GM18867 (cell line): ENCODE data around the gene PLXNA1.
A peak's percentile ranks its signal among the peaks of the same experiment; 100 is the strongest.

ENCODE experiments used
- ATAC-seq: cut with Tn5 transposase; IDR thresholded peaks from one replicate; pipeline ENCODE4 v1.9.1; 2021; ENCODE audit warnings: mild to moderate bottlenecking, moderate library complexity; ENCODE audit not compliant: unreplicated experiment

PLXNA1 gene

GRCh38 chr3:127015282-127016042, 32.5 kb downstream of the PLXNA1 start:
- ATAC-seq, result peak; percentile 54

- ATAC-seq, result no peak
Observed at GRCh38 chr3:127016043-127016343, 33.1 kb downstream of the PLXNA1 start.

GRCh38 chr3:127016461-127016860, 33.5 kb downstream of the PLXNA1 start:
- ATAC-seq, result no peak

GRCh38 chr3:127017229-127017628, 34.3 kb downstream of the PLXNA1 start:
- ATAC-seq, result no peak

GRCh38 chr3:127017781-127018180, 34.9 kb downstream of the PLXNA1 start:
- no peak for ATAC-seq

- no peak for ATAC-seq
Observed at GRCh38 chr3:127018306-127018828, 35.5 kb downstream of the PLXNA1 start.

GRCh38 chr3:127019449-127019848, 36.5 kb downstream of the PLXNA1 start:
- no peak for ATAC-seq

GRCh38 chr3:127020543-127020942, 37.6 kb downstream of the PLXNA1 start:
- no peak for ATAC-seq

GRCh38 chr3:127022849-127023248, 39.9 kb downstream of the PLXNA1 start:
- ATAC-seq, result no peak

GRCh38 chr3:127025456-127025855, 42.5 kb downstream of the PLXNA1 start:
- ATAC-seq, result no peak

GRCh38 chr3:127026036-127026435, 43.1 kb downstream of the PLXNA1 start:
- ATAC-seq, result no peak

GRCh38 chr3:127026661-127027060, 43.7 kb downstream of the PLXNA1 start:
- no peak for ATAC-seq

GRCh38 chr3:127027061-127027735, 44.3 kb downstream of the PLXNA1 start:
- ATAC-seq, result no peak

GRCh38 chr3:127027811-127028548, 45.1 kb downstream of the PLXNA1 start:
- ATAC-seq, result no peak

GRCh38 chr3:127028781-127029657, 46.1 kb downstream of the PLXNA1 start:
- ATAC-seq, result no peak

- no peak for ATAC-seq
Observed at GRCh38 chr3:127029658-127030507, 47.0 kb downstream of the PLXNA1 start.

- ATAC-seq, result no peak
Observed at GRCh38 chr3:127030508-127031412, 47.8 kb downstream of the PLXNA1 start.

- ATAC-seq, result no peak
Observed at GRCh38 chr3:127031413-127031810, 48.5 kb downstream of the PLXNA1 start.

- no peak for ATAC-seq
Observed at GRCh38 chr3:127031845-127032244, 48.9 kb downstream of the PLXNA1 start.
